Putamen (tissue), 1 donor: ENCODE data around the gene B3GNT5.

Experiments used
- DNase-seq: peaks from one replicate; pipeline ENCODE4 v3.0.0-alpha.2; 2016; ENCODE audit warnings: low spot score

B3GNT5 gene

DNA sequence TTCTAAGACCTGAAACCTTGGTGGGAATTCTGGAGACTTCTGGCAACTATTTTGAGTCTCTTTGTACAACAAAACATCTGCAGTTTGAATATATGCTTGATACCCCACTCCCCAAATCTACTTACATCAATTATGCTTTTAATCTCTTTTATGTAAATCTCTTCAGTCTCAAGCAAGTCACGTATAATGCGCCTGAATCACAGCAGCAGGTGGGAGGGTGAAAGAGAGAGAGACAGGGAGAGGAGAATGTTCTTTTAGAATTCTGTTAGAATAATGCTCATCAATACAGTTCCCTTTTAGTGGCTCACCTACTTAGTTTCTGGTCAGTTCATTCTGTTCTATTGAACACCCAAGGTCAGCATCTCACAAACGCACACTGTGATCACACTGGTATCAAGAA is 22.2 kb upstream of the B3GNT5 start:
- DNase-seq, result no peak

DNA sequence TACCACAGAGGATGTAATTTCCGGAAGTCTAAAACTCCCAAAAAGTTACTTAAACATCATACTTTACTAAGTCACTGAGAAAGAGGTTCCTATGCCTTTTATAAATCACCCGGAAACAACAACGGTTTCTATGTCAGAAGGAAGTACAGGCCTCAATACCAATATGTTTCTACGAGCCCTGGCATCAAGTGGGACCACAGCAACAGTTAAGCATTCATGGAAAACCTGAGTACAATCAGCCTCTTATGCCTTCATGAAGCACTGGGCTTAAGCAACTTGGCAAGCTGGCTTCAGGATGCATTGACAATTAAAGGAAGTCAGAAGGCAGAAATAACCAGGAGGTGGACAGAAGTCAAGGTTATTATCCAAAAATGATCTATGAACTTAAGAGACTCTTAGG is 19.1 kb upstream of the B3GNT5 start:
- no peak for DNase-seq

DNA sequence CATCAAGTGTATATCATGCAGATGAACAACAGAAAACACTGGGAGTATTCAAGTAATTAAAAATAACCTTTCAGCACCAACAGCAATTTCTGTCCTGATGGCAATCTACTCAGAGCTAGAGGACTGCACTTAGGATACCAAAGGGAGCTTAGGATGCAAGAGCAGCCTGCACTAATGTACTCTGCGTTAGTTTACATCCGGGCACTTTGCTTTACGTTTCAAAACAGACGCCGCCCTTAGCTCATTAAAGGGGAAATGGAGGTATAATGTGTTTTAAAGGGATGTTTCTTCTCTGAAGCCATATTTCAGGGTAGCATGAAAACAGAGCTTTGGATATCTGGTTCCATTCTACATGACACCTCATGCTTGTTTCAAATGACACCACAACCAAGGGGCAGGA is 14.0 kb upstream of the B3GNT5 start:
- DNase-seq, result no peak

DNA sequence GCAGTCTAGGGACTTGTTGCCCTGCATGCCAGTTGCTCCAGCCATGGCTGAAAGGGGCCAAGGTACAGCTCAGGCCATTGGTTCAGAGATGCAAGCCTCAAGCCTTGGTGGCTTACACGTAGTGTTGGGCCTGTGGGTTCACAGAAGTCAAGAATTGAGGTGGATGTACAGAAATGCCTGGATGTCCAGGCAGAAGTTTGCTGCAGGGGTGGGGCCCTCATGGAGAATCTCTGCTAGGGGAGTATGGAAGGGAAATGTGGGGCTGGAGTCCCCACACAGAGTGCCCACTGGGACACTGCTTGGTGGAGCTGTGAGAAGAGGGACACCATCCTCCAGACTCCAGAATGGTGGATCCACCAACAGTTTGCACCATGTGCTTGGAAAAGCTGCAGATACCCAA is 10.6 kb upstream of the B3GNT5 start:
- DNase-seq, result no peak

DNA sequence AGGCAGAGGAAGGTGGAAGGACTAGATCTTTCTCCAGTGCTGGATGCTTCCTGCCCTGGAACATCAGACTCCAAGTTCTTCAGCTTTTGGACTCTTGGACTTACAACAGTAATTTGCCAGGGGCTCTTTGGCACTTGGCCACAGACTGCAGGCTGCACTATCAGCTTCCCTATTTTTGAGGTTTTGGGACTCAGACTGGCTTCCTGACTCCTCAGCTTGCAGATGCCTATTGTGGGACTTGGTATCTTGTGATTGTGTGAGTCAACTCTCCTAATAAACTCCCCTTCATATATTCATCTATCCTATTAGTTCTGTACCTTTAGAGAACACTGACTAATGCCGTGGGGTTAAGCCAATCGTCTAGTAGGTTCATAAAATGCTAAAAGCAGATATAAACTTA is 8.8 kb upstream of the B3GNT5 start:
- peak; percentile 55 for DNase-seq

DNA sequence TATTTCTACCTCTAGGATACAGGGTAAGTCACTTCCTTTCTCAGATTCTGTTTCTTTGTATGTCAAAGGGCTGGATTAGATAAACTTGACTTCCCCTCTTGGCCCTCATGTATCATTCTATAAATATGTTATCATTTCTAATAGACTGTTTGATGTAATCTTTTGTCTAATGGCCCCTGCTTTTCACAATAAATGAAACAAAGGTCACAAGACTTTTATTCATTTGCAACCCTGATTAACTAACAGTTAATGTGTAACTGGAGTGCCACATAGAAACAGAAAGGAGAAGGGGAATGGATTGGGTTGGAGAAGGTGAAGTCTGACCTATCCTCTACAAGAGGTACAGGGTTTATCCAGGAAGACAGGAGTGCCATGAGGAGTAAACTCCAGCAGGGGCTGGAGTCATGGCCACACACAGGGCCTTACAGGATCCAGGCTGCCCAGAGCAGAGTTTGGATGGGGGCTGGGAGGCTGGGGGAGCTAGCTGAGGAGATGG is 8.0 kb upstream of the B3GNT5 start:
- DNase-seq, result no peak

DNA sequence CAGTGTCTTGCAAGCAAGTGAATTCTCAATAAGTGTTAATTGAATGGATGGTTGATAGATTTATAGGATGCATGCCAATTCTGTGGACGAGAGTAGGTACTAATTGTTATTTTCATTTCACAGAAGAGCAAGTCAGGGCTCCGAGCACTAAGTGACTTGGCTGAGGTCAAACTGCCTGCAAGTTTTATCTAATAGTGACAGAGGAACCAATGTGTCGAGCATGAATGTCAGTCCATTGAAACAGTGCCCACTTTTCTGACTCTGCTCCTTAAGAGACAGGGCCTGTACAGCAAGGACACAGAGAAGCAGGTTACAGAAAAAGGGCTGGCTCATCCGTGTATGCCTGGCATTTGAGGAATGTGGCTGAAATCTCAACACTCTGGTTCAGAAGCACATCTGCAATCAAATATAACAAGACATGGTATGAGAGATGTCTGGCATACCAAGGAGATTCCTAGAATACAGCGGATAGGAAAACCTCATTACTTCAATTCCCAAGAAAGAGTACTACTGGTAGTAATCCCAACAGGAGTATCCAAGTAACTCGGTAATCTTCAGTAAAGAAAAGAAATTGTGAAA is 6.0 kb upstream of the B3GNT5 start:
- DNase-seq, result no peak

DNA sequence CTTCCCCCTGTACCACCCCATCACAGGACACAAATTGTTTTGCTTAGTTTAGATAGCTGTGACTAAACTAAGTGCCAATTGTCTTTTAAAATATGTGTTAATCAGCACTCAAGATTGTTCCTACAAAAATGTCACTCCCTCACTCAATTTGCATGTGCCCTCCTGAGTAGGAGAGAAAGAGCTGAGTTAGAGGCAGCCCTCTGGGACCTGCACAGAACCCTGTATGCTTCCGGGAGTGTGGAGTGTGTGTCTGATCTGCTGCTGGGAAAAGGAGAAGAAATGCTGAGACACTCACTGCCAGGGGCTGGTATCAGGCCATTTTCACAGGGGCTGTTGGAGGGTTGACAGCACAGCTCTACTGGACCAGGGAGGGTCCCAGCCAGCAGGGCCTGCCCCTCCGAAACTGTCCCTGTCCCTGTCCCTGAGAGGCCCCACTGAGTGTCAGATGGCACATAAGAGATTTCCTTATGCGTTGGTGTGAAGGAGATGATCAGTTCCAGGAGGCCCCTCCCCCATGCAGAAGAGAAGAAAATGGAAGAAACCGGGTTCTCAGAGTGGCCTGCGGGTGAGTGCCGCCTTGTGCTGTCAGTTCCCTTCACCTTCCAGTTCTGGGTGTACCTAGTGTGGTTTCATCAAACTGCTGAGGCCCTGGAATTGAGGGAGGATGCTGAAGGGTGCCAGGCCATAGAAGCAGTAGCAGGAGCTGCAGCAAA is 3.9 kb upstream of the B3GNT5 start:
- DNase-seq, result peak; percentile 46

DNA sequence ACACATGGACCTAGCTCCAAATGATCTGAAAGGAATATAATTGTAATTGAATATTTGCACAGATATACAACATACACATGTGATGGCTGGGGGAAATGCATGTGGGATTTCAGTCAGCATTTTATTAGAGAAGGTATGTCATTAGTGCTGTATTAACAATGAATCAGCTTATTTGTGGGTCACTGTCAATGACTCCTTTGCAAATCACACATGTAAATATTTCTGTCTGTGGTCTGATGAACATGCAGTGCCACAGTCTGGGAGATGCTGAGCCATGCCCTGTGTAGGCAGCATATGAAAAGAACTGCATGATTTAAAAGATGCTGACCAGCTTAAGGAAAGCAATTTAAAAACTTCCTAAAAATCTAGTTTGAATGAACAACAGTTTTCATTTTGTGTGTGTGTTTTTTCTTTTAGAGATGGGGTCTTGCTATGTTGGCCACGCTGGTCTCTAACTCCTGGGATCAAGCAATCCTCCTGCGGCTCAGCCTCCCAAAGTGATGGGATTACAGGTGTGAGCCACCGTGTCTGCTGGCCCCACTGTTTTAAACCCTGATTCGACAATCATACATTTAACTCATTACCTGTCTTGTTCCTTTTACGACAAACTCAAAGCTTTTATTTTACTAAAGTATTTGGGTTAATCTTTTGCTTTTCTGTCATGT is 803 bp upstream of the B3GNT5 start:
- no peak for DNase-seq

DNA sequence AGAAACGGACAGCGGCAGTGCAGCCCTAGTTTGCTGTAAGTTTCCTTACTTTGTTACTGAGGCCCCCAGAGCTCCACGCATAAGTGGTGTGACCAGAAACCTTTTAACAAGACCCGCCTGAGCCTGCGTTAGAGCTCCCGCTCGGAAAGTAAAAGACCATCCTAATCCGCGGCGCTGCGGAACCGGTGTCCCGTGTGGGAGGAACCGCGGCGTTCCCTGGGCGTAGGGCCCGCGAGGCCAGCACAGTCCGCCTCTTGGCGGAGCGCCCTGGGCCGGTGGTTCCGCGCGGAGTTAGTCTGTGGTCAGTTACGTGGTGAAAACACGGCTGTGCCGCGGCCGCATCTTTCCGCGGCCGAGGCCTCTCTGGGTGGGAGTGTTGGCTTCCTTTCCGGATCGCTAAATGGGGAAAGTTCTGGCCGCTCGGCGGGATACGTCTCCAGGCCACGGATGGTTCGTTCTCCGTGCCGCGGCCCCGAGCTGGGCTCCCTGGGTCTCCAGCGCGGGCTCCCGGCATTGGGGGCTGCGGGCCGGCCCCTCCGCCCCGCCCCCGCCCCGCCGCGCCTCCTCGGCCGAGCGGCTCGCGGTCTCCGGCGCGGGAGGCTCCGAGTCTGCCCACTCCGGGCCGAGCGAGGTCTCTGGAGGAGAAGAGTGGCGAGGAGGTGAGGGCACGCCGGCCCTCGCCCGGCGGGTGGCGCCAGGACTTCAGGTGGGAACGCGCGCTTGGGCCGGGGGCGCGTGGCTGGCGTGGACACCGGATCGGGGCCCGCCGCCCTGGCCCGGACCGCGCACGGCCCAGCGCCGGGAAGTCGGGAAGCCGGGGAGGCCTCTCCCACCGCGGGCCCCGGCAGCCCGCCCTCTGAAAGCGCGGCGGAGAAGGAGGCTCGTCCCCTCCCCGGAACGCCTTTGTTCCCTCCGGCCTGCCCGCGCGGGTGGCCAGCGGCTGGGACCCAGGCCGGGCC is 754 bp downstream of the B3GNT5 start:
- no peak for DNase-seq

DNA sequence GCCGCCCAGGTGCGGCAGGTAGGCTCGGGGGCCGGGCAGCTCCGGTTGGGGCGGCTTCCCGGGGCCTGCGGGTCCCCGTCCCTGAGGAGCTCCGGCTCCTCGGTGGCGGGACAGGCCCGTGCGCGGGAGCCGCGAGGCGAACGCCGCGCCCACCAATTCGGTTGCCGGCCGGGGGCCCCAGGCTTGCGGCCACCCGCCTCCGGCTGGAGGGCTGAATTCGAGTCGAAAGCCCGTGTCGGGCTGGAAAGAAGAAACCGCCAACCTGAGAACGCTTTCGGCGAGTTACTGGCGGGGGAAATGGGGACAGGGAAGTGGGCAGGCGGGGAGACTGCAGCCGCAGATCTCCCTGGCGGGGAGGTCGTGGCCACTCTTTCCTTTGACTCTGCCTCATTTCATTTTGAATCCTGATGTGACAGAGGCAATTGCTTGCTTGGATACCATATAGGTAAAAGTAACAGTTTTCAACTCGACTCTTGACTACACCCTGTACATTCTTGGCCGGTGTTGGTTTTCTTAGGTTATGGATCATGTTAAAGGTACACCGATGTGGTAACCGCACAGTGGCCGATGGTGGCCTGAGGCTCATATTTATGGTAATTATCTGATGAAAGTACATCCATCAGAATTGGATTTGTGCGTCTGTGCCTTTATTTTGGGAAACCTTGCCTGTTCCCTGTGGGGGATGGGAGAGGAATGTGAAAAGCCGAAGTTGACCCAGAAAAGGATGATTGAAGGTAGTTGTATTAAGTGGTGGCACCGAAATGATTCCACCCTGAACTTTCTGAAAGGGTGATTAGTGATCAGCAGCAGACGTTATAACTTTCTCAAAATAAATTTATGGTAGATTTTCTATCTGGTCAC is 1.7 kb downstream of the B3GNT5 start:
- DNase-seq, result no peak

DNA sequence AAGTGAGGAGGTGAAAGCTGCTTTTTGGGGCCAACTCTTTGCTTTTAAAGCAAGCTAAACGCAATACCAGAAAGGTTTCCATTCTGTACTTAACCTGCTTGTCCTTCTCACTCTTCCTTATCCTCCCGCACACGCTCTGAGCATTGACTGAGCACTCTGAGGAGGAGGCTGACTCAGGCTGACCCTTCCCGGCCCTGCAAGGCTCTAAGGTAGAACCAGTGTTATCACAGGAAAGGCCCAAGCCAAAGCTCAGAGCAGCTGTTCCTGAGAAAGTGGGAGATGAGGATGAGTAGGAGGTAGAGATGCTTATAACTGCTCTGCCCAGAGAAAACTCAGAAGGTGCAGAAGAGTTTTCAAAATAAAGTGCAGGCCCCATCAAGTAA is 2.3 kb downstream of the B3GNT5 start:
- DNase-seq, result no peak

DNA sequence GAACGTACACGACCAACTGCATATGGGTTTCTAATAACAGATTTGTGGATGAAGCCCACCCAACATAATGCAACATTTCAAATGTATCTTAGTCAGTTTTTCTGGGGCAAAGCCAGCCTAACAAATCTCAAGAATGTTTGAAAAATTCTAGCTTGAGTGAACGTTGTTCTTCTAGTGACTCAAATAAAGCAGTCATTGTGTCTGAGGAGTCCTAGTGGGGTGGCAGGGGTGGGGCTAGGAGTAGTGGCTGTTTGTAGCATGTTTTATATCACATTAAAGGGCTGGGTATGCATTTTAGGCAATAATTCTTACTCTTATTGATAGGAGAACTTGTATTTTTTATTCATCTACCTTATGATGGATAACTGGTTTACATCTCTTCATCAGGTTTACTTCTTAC is 6.0 kb downstream of the B3GNT5 start:
- DNase-seq, result no peak

DNA sequence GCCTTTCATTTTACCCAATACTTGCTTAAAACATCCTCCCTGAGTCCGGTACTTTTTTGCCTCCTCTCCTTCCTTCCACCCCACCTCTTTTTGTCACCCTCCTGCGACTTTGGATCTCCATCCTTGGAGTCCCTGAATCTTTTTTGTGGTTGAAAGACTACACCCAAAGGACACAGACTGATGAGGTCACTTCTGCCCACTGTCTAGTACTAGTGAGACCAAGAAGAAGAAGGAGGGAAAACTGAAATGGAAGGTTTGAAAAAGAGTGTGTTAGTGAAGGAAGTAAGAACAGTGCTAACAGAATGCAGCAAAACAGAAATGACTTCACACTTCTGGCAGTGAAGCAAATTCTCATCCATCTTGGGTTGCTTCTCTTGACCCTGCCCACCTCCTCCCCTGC is 6.6 kb downstream of the B3GNT5 start:
- no peak for DNase-seq

DNA sequence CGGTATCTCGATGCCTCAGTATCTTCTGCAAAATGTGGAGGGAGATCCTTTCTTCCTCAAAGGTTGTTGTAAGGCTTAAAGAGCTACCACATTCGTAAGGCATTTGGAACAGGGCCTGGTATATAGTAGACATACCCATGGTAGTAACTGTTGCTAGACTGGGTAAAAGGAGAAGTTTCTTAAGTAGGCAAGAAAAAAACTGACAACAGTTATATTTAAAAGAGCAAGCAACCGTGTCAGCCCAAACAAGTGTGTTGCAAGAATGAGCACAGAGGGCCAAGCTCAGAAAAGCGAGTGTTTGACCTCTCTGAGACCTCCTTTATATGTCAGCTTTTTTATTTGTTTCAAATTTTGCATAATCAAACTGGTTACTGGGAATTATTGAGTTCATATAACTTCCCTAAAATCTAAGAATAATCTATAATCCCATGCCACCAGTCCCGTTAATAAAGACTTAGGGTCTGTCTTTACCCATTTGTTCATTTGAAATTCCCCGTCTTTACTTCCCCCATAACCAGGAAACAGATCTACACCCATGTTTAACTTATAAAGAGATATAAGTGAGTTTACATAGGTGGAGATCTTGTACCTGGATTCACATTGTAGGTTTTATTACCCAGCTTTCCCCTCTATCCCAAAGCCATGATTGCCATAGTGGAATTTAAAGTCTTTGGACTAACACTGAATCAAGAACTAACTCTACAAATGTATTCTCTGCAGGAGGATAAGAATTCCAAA is 7.3 kb downstream of the B3GNT5 start:
- DNase-seq, result no peak

DNA sequence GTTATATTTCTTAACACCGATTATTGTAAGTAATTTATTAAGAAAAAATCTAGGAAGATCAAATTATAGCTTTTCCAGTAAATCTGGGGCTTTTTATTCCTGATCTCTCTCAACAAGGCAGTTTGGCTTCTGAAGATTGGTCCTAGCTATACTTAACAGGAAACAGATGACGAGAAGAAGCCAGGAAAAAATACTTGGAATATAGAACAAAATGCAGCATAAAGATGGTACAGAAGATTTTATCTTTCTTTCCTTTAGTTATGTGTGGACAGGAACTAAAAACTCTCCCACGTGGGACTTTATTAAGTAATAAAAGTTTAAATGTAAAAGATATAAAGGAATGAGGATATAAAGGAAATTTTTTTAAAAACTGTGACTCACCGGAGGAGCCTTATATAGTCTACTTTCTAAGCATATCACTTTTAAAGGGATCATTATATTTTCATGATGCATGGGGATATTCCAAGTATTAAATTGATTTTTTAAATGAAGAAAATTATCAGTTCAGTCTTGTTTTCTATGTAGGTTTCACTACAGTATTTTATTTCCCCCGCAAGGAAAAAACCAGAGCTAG is 8.2 kb downstream of the B3GNT5 start:
- DNase-seq, result no peak

DNA sequence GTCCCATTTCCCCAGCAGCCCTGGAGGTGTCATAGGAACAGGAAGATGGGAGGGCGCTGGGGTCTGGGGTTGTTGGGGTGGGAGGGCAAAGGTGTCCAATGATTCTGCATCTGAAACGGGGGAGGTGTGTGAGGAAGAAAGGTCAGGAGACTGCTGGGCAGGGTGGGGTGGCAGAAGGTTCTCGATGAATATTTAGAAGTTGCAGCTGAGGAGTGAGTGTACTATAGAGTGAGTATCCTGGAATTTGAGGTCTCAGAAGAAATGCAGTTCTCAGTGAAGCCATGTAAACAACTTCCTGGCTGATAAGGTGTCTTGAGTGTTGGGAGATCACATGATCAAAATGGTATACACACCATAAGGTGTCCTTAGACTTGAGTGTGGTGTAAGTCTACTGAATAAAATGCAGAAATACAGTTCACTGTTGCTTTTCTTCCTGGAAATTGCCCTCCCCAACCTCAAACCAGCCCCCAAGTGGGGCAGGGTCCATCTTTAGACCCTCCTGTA is 9.9 kb downstream of the B3GNT5 start:
- DNase-seq, result no peak

DNA sequence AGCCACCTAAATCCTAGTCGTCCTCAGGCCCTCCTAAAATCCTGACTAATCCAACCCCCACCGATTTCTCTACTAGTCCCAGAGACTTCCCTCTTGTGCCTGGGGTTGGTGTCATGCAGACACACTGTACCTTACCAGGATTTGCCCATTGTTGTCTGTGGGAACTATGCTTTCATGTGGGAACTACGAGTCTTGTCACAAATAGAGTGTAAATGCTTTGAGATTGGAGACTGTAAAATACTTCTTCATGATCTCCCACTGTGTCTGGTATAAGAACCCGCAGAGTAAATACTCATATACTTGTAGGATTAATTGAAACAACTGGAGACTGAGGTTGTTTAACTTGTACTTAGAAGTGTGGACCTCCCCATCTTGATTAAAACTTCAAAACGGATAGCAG is 11.2 kb downstream of the B3GNT5 start:
- DNase-seq, result no peak

DNA sequence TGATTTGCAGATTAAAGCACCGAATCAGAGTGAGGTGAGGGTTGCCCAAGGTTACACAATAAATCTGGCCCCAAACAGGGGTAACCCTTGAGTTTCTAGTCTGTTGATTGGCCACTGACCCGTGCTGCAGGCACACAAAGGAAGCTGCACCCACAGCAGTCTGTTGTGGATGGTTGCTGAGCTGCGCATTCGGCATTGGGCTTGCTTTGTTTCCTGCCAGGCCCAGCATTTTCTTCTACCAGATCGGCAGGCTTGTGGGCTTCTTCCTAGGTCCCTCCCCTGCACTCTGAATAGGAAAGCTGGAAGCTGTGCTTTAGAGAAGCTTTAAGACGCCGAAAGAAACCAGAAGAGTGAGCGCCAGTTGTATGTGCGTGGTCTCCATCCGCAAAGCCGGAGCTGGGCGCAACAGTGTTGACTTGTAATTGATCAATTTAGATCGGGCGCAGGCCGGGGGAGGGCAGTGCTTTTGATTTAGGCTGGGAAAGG is 12.1 kb downstream of the B3GNT5 start:
- DNase-seq, result no peak

DNA sequence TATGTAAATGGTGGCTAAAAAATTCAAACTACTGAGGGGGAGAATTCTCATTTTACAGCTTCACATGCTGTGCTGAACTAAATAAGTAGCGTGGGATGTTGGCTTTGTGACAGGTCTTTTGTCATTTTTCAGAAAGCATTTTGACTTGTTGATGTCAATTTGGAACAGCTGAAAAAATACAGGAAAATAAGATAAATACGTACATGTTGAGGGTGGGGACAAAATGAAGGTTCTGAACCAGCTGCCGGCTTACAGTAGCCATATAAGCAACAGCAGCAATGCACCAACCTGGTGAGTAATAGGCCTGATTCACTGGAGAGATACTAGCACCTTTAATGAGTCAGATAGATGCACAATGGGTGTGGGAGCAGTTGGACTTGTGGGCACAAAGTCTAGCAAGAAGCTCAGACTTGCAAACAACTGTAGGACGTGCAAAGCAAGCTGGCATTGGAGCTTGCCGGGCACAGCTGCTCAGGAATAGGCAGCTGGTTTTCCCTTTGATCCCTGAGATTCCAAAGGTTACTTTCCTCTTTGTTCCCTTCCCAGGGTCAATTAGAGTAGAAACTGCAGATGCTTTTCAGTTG is 12.9 kb downstream of the B3GNT5 start:
- DNase-seq, result peak; percentile 46
